Endodermal cell (in vitro differentiated cells): ENCODE data around the gene RTL1. TPM values are rescaled to one million over a fixed set of nuclear protein-coding genes. Genes with fewer than 3 reads are reported as not detected.
A peak's percentile ranks its signal among the peaks of the same experiment; 100 is the strongest.

Experiments
- DNase-seq: peaks from one replicate; pipeline ENCODE4 v3.0.0-alpha.2; 2017
- H3K27ac ChIP-seq: 2 replicates; pipeline ENCODE4 v1.5.1; 2013; ENCODE audit warnings: mild to moderate bottlenecking, low read depth, low read length, moderate library complexity
- H3K27me3 ChIP-seq: 2 replicates; pipeline ENCODE4 v1.6.1; 2013; ENCODE audit warnings: mild to moderate bottlenecking, low read length, moderate library complexity; ENCODE audit not compliant: insufficient read depth, control insufficient read depth, poor library complexity, severe bottlenecking
- H3K36me3 ChIP-seq: 2 replicates; pipeline ENCODE4 v1.7.0; 2013; ENCODE audit warnings: mild to moderate bottlenecking, low read length, moderate library complexity; ENCODE audit not compliant: control insufficient read depth, insufficient read depth
- H3K4me1 ChIP-seq: one replicate; pipeline ENCODE4 v1.7.0; 2013; ENCODE audit warnings: low read length; ENCODE audit not compliant: control insufficient read depth, insufficient read depth
- H3K4me3 ChIP-seq: 2 replicates; pipeline ENCODE4 v1.5.1; 2013; ENCODE audit warnings: mild to moderate bottlenecking, low read length, moderate library complexity
- H3K9ac ChIP-seq: 2 replicates; pipeline ENCODE4 v1.6.1; 2013; ENCODE audit warnings: mild to moderate bottlenecking, low read length, moderate library complexity; ENCODE audit not compliant: poor library complexity, severe bottlenecking; ENCODE audit errors: extremely low read depth
- H3K9me3 ChIP-seq: 2 replicates; pipeline ENCODE4 v1.6.1; 2013; ENCODE audit warnings: mild to moderate bottlenecking, low read length, moderate library complexity; ENCODE audit not compliant: control insufficient read depth
- H3K27ac Mint-ChIP-seq: 2 replicates; pipeline ENCODE4 v1.8.0; 2020; ENCODE audit warnings: mixed read lengths
- H3K27me3 Mint-ChIP-seq: 2 replicates; pipeline ENCODE4 v1.8.0; 2021; ENCODE audit warnings: mild to moderate bottlenecking, mixed read lengths; ENCODE audit not compliant: insufficient read depth
- H3K36me3 Mint-ChIP-seq: 2 replicates; pipeline ENCODE4 v1.8.0; 2020; ENCODE audit warnings: low read depth, mixed read lengths
- H3K4me1 Mint-ChIP-seq: 2 replicates; pipeline ENCODE4 v1.8.0; 2020; ENCODE audit warnings: mixed read lengths
- H3K4me3 Mint-ChIP-seq: 2 replicates; pipeline ENCODE4 v1.8.0; 2020; ENCODE audit warnings: mild to moderate bottlenecking, moderate library complexity, mixed read lengths
- H3K9me3 Mint-ChIP-seq: 2 replicates; pipeline ENCODE4 v1.8.0; 2020; ENCODE audit warnings: mild to moderate bottlenecking, mixed read lengths
- CTCF ChIP-seq: fragments of 200-600 bp; sonication (generic); conservative IDR thresholded peaks from 2 replicates; pipeline ENCODE4 v1.5.0; 2021; ENCODE audit warnings: antibody characterized with exemption, mild to moderate bottlenecking
- WGBS, 2 experiments: methylation state at CpG; one replicate each; pipeline versions ENCODE4 v1.1.5 to v1.1.7; 2013; ENCODE audit warnings: missing lambda C conversion rate in 2 of 2, mixed read lengths in 1 of 2; ENCODE audit not compliant: insufficient coverage in 1 of 2, insufficient read length in 1 of 2; 5-methylcytosine and 5-hydroxymethylcytosine counted together
- total RNA-seq, 2 donors: library from RNA; stranded (reverse); fragmentation: NEBNext Ultra II Directional in 1 of 2; extraction: Animal tissue kit (Norgen Biotek cat#: 25700) in 1 of 2; gene quantifications; 2 replicates in 1 of 2; 3 replicates in 1 of 2; pipeline ENCODE4 v1.2.1, GENCODE V29; 2021

Gene RTL1
- total RNA-seq, 2 donors from 2014 or later: 0.86 to 2.0 TPM

- Histone ChIP-seq H3K36me3 (no peaks in the 10 kb centered on the region), H3K4me3 (no peak overlapping the region), H3K27me3 (peaks cover 10% of the 10 kb centered on the region), H3K4me1 (peaks cover 17% of the 10 kb centered on the region), H3K27ac (no peak overlapping the region), H3K9me3 (peaks cover 9% of the 10 kb centered on the region), H3K9ac (no peak overlapping the region)
- no peaks in the 10 kb centered on the region for H3K9me3 Mint-ChIP-seq
- DNase-seq: peak; percentile 49
- H3K4me3 Mint-ChIP-seq: no peak overlapping the region
- peaks cover 25% of the 10 kb centered on the region for H3K27me3 Mint-ChIP-seq
- 85 to 94% methylated on average over 15 to 21 of the region's 21 CpGs for WGBS, 2 experiments
- peak overlapping the region; percentile 35 for H3K27ac Mint-ChIP-seq
- H3K36me3 Mint-ChIP-seq: peaks cover 2% of the 10 kb centered on the region
- no peak for TF ChIP-seq CTCF
- H3K4me1 Mint-ChIP-seq: peaks cover 43% of the 10 kb centered on the region
Observed at GRCh38 chr14:100898935-100899883, 4.3 kb downstream of the RTL1 start.

GRCh38 chr14:100898465-100898864 lies 5.1 kb downstream of the RTL1 start:
- peaks cover 41% of the 10 kb centered on the region for H3K4me1 Mint-ChIP-seq

More at GRCh38 chr14:100898465-100898864, 5.1 kb downstream of the RTL1 start:
- Histone ChIP-seq H3K27ac (no peak overlapping the region), H3K36me3 (no peaks in the 10 kb centered on the region), H3K4me3 (no peak overlapping the region), H3K9ac (no peak overlapping the region), H3K4me1 (peaks cover 12% of the 10 kb centered on the region), H3K27me3 (peaks cover 10% of the 10 kb centered on the region), H3K9me3 (peaks cover 9% of the 10 kb centered on the region)
- H3K9me3 Mint-ChIP-seq: no peaks in the 10 kb centered on the region
- H3K27me3 Mint-ChIP-seq: peaks cover 21% of the 10 kb centered on the region
- no peak overlapping the region for H3K4me3 Mint-ChIP-seq
- no peak for TF ChIP-seq CTCF
- 69 to 77% methylated on average over 10 to 11 of the region's 11 CpGs for WGBS, 2 experiments
- DNase-seq: peak; percentile 33
- peaks cover 2% of the 10 kb centered on the region for H3K36me3 Mint-ChIP-seq
- H3K27ac Mint-ChIP-seq: no peak overlapping the region
